DMS 273 (cell line): ENCODE measurements around the gene GLMN.
"Not testable (repeated sequence)": the region's sequence is repeated elsewhere in the genome, so short reads cannot be mapped to it uniquely, and the experiment has no call there.

Source experiments
- DNase-seq: peaks from one replicate; lab custom pipeline; 2025; ENCODE audit not compliant: unreplicated experiment; lab: John Stamatoyannopoulos, UW

The GLMN gene

DNA sequence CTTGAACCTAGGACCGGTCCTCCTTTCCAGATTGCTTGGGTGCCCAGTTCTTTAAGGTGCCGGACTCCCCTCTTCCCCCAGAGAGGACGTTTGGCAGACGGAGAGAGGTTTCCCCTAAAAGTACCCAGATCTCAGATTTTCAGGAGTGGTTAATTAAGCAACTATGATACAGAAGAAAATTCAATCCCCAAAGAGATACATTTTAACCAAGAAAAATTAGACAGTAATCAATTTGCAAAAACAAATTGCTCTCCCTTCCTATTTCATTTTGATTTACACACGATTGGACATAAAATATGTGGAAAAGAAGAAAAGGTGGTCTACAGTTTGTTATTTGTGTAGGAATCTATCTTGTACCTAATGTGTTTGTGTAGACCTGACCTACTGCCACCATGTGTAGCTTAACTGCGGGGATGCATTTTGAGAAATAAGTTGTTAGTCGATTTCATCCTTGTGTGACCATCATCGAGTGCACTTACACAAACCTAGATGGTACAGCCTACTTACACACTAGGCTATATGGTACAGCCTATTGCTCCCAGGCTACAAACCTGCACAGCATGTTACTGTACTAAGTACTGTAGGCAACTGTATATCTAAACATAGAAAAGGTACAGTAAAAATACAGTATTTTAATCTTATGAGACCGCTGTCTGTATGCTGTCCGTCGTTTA is 827 bp upstream of the GLMN start:
- DNase-seq: peak; percentile 22

DNA sequence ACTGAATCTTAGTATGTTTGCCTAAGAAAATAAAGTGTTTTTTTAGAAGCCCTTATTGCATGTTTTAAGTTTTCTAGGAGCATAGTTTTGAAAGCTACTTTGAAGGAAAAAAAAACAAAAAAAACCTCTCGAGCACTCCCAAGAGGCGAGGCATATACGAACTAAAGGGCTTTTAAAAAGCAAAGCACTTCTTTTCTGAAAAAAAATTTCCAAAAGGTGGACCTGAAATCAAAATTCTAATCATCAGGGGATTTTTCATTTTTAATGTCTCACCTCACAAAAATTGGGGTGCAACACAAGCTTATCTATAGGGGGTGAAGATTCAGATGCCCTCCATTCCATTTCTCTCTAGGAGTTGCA is 594 bp downstream of the GLMN start:
- peak; percentile 33 for DNase-seq

DNA sequence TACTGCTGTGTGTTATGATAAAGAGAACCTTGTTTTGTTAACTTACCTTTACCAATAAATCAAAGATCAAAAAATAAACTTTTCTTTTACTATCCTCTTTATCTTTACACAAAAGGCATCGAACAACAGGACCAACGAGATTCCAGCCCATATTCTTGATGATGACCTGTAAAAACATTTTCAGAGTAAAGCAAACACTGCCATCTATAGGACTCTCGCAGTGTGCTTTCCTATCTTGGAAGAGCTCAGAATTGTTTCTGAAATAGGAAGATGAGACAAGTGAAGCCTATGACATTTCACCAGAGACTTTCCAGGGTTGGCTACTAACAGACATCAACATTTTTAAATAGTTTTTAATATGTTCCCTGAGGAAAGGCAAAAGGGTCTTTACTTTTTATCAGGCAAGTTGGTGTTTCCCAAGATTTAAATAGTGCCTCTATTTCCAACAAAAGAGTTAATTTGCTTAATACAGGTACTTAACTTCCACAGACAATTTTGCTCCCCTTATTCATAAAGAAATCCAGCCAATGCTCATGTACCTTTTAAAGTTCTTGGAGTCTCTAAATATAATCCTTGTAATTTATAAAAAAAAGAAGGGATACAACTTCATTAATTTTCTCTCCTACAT is 7.3 kb downstream of the GLMN start:
- DNase-seq: peak; percentile 67

DNA sequence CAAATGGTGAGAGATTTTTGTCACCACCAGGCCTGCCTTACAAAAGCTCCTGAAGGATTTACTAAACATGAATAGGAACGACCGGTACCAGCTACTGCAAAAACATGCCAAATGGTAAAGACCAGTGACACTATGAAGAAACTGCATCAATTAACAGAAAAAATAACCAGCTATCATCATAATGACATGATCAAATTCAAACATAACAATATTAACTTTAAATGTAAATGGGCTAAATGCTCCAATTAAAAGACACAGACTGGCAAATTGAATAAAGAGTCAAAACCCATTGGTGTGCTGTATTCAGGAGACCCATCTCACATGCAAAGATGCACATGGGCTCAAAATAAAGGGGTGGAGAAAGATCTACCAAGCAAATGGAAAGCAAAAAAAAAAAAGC is 17.4 kb downstream of the GLMN start:
- DNase-seq: not testable (repeated sequence)

DNA sequence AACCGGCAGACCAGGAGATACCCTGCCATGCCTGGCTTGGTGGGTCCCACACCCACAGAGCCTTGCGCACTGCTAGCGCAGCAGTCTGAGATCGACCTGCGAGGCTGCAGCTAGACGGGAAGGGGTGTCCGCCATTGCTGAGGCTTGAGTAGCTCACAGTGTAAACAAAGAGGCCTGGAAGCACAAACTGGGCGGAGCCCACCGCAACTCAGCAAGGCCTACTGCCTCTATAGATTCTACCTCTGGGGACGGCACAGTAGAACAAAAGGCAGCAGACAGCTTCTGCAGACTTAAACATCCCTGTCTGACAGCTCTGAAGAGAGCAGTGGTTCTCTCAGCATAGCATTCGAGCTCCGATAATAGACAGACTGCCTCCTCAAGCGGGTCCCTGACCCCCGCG is 19.0 kb downstream of the GLMN start:
- DNase-seq: not testable (repeated sequence)

DNA sequence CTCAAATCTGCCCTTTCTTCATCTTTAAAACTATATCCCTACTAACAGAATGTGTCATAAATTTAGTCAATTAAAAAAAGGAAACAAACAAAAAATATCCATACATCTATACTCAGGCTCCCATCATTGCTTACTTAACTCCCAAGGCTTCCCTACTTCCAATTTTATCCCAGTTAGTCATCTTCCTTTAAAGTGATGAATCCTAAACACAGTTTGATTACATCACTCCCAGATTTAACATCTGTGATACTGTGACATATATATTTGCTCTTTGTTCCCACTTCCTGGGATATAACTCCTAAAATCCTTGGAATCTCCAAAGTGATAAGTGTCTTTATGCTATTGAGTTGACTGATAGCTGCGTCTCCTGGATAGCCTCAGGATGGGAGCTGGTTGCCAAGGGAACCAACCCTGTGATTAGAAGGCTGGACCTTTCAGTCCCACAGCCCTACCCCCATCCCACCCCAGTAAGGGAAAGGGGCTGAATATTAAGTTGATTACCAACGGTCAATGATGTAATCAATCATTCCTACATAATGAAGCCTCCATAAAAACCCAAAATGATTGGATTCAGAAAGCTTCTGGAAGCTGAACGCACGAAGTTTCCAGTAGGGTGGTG is 21.6 kb downstream of the GLMN start:
- no peak for DNase-seq

DNA sequence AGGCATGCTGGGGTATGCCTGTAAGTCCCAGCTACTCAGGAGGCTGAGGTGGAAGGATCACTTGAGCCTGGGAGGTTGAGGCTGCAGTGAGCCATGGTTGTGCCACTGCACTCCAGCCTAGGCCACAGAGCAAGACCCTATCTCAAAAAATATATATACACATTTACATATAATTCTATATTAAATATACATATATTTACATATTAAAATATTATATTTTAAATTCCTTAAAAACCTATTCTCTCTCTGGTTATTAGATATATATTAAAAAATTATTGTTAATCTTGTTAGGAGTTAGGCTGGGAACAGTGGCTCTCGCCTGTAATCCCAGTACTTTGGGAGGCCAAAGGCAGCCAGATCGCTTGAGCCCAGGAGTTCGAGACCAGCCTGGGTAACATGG is 22.7 kb downstream of the GLMN start:
- DNase-seq: no peak

DNA sequence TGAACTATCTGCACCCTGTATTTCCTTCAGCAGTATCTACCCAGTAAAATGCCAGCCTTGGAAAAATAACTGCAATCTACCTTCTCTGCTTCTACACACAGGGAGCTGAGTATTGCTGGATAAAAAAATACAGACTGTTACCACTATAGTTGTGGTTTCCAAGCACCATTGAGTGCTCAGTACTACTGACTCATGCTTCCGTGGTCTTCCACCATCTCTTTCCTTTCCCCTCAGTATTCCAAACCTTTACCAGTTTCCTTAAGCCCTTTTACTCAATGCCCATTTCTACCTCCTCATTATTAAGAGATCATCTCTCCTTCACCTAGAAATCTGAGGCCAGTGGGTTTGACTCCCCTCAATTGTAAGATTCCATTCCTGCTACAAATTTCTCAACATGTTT is 23.8 kb downstream of the GLMN start:
- DNase-seq: no peak

DNA sequence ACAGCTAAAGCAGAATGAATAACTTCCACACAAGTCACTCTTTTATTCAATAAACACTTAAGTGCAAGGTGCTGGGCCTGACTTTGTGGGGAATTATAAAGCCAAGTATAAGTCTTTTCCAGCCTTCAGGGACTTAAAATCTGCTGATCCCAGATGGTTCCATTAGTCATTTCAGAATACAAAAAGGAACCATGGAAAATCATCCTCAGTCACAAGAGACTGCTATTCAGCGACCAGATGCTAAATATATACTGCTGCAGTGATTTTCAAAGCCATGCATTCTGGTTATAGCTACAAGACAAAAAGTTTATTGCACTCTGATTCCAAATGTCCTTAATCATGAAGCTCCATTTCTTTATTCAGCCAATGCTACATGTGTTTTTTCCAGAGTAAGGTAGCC is 25.7 kb downstream of the GLMN start:
- DNase-seq: peak; percentile 25

DNA sequence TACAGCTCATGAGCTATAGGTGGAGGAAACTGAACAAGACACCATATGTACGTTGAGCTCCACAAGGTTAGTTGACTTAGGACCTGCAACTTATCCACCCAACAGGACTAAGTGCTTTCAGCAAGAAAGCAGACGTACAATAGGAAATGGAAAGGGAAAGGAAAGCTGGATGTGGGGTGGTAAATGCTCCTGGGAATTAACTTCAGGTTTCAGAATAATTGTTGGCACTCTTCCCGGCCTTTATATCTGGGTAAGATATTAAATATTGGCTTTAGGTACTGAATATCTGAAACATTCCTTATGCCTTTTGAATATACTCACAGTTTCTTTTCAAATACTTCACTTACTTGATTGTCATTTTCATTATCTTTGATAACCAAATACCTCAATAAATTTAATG is 36.3 kb downstream of the GLMN start:
- DNase-seq: no peak

DNA sequence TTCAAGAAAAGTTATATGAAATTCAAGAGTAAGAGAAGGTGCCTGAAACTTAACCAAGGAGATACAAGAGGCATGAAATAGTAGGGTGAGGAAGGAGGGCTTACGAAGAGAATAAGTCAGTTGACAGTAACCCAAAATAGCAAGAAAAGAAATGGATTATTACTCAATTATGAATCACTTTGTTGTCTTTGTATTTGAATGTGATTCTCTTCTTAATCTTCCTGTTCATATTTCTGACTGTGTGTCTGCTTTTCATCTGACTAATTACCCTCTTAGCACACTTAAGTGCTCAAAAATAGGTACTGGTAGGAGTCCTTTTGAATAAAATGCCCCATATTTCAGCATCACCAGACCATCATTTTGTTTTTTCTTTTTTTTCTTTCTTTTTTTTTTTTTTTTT is 39.4 kb downstream of the GLMN start:
- no peak for DNase-seq

DNA sequence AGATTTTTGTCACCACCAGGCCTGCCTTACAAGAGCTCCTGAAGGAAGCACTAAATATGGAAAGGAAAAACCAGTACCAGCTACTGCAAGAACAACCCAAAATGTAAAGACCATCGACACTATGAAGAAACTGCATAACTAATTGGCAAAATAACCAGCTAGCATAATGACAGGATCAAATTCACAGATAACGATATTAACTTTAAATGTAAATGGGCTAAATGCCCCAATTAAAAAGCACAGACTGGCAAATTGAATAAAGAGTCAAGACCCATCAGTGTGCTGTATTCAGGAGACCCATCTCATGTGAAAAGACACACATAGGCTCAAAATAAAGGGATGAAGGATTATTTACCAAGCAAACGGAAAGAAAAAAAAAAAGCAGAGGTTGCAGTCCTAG is 44.1 kb downstream of the GLMN start:
- DNase-seq: not testable (repeated sequence)

DNA sequence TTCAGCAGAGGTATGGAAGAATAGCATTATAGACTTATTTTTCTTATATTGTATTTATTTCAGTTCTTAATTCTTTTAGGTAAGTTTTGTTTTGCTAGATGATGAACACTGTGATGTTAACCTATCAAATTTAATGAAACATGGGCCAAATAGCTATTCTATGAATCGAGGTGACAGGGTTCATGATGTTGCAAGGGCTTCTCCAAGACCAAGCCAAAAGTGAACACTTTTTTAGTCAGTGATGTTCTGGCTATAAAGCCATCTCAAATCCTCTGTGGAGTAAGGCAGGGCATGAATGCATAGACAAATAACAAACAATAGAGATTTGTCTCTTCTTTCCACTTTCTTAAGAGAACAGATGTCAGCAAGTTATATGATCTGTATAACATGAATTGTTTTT is 54.4 kb downstream of the GLMN start:
- no peak for DNase-seq

DNA sequence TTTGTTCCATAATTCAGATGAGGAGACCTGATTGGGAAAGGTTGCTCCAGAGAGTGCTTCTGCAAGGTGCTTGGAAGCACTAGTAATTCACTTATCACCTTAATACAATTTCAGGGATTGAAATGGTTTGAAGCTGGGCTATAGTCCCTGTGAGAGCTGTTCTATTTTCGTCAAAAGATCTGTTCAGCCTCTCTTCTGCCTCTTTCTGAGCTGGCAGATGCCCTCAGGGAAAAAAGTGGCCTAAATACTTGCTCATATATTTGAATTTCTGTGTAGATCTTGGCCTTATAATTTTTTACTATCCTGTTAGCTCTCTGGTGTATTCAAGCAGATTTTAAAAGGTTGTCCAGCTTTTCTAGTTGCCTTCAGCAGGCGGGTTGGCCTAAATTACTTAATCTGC is 58.8 kb downstream of the GLMN start:
- no peak for DNase-seq

DNA sequence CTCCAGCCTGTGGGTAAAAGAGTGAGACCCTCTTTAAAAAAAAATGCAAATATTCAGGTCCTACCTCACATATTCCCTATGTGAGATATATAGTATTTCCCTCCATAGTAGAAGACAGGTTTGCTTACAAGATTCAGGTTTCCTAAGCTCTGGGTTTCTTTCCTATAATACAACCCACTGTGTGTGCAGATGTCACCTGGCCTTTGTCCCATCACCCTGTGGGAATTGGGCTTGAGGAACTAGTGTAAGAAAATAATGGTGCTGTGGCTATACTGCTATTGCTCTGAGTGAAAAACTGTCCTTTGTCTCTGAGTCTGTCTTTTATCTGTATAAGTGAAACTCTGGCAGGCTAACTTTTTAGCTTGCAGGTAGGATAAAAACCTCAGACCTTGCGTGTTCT is 68.1 kb downstream of the GLMN start:
- DNase-seq: no peak

DNA sequence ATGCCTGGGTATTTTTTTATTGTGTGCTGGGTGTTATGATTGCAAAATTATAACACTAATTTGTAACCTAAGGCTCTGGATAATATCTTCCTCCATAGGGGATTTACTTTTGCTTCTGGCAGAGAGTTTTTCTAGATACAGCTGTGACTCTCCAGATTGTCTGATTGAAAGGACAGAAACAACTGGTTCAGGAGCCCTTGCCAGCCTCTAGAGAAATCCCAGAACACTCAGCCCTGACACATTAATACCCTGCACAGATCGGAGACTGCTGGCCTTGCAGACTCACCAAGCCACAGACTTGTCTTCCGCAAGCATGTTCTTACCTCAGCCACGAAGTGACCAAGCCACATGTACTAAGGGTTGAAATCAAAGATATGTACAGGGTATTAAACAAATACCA is 70.4 kb downstream of the GLMN start:
- no peak for DNase-seq

DNA sequence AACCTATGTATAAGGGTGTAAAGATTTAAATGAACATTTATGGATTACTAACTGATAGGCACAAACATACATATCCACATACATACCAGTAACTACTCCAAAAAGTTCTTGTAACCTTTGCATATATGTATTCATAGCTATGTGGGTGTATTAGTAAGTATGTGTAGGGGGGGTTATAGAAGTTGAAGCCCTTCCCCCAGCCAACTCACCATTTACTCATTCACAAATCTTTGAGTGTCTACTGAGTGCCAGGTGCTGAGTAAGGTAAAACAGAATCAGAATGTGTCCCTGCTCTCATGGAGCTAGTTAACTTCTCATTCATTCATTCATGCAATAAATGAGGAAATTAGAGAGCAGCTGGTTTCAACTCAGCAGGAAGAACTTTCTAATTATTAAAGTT is 79.8 kb downstream of the GLMN start:
- DNase-seq: no peak

DNA sequence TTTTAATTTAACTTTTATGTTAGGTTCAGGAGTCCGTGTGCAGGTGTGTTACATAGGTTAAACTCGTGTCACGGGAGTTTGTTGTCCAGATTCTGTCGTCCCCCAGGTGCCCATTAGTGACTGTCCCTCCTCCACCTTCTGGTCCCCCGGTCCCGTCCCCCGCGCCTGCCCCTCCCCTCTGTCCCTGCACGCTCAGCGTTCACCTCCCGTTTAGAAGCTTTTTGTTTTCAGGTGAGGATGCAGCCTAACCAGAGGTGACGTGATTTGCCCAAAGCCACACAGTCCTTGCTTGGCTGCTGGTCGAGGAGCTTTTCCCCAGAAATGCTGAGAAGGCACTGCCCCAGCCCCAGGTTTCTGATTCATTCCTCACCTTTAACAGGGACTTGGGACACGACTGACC is 80.2 kb downstream of the GLMN start:
- DNase-seq: no peak

DNA sequence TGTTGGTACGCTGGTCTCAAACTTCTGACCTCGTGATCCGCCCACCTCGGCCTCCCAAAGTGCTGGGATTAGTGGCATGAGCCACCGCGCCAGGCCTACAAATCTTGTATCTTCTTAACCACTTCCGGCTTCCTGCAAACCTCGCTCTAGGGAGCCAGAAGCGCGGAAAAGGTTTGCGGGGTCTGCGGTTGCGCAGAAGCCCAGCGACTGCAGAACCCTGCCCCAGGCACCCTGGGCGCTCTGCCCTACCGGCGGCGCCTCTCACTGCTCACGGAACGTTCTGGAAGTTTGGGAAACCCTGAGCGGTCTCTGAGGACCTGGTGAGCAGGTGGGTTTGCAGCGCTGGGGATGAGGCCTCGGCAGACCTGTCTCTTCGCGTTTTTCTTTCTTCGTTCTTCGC is 81.1 kb downstream of the GLMN start, which contains the start of gene C1orf146:
Gene C1orf146, plus strand, starts transcription at position 195 of the 400 bp plus-strand sequence. CDS start 13,506 bp downstream, outside the sequence.
- DNase-seq: no peak

DNA sequence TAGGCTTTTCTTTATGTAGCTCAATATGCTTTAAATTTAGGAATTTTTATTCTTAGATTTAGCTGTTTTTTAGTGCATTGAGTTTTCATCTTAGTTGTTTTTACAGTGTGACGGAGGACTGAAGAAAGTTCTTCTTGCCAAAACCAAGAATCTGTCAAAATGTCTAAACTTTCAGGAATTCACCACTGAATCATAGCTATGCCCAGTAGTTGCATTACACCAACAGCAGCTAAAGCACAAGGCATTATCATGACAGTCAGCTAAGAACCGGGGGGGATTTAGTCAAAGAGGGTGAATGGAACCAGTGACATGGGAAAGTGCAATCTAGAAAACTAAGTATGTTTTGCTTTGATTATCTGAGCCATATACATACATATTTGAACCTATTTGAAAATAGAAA is 87.6 kb downstream of the GLMN start:
- no peak for DNase-seq

DNA sequence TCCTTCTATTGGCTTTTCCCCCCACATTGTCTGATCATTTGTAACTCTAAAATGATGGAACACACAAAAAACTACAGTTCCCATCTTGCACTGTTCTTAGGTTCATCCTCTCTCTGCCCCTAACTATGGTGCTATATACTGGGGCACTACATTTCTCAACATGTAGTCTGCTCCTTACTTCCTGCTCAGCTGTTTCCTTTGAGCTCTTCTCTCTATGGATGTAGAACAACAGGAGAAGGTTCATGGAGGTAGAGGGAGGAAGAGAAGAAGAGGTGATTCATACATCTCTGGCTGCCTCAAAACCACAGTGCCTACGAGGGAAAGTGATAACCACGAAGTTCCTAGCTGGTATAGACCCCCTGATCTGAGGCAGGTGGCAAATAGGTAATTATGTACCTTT is 88.1 kb downstream of the GLMN start:
- DNase-seq: no peak

DNA sequence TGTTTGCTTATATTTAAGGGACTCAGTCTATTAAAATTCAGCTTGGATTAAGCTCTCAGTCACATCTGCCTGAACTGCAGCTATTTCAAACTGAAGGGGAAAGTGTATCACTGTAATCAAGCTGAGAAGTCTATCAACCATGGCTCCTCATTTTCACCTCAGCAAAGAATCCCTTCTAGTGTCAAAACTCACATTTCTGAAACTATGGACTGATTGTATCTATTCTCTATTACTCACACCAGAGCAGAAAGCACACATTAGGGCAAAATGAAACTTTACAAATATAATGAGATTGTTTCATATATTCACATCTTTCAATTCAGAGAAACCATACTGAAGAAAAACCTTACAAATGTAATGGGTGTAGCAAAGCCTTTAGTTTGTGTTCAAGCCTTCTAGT is 95.7 kb downstream of the GLMN start:
- DNase-seq: no peak

DNA sequence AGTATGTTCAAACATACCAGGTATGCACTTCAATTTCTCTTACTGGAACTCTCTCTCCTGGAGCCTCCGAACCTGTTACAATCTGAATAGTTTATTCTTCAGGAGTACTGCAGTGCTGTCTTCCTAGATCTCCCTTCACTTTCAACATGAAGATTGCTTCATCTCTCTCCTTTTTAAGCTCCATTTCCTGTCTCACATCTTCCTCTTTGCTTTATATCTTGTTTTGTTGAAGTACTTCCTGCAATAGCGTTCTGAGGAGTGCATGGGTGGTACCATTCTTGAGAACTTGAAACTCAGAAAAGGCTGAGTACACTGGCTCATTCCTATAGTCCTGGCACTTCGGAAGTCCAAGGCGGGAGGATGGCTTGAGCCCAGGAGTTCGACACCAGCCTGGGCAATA is 96.8 kb downstream of the GLMN start:
- DNase-seq: no peak
